CD4-positive, CD25-positive, alpha-beta regulatory T cell (primary cell): ENCODE results near the gene ERLEC1. TPM values are rescaled to one million over a fixed set of nuclear protein-coding genes. Genes with fewer than 3 reads are reported as not detected.
A peak's percentile ranks its signal among the peaks of the same experiment; 100 is the strongest.

Experiments
- ATAC-seq, 2 donors: fragments of 150-1000 bp; cut with Tn5 transposase; one replicate each; pipeline ENCODE4 v1.10.0; 2021; ENCODE audit warnings: low read depth in 2 of 2, moderate number of reproducible peaks in 2 of 2, moderate library complexity in 1 of 2
- DNase-seq, 3 donors: peaks; one replicate each; pipeline versions ENCODE4 v3.0.0 to v3.0.0-alpha.2; 2012 to 2022; ENCODE audit warnings: mixed read lengths in 1 of 3
- H3K27ac ChIP-seq: one replicate; pipeline ENCODE4 v1.7.0; 2013; ENCODE audit warnings: mild to moderate bottlenecking, low read length; ENCODE audit not compliant: insufficient read depth, poor library complexity, severe bottlenecking
- H3K27me3 ChIP-seq: one replicate; pipeline ENCODE4 v1.7.0; 2013; ENCODE audit warnings: low read length; ENCODE audit not compliant: control insufficient read depth, insufficient read depth
- H3K36me3 ChIP-seq: one replicate; pipeline ENCODE4 v1.7.0; 2013; ENCODE audit warnings: mild to moderate bottlenecking, low read length, moderate library complexity; ENCODE audit not compliant: control insufficient read depth, insufficient read depth
- H3K4me1 ChIP-seq: 2 replicates; pipeline ENCODE4 v1.7.0; 2013; ENCODE audit warnings: mild to moderate bottlenecking, low read length; ENCODE audit not compliant: insufficient read depth, control insufficient read depth, poor library complexity, severe bottlenecking
- H3K4me3 ChIP-seq: one replicate; pipeline ENCODE4 v1.7.0; 2013; ENCODE audit warnings: low read depth, mild to moderate bottlenecking, low read length, moderate library complexity
- H3K9me3 ChIP-seq, 2 experiments: 1 replicate in 1 of 2; 2 replicates in 1 of 2; pipeline ENCODE4 v1.7.0; 2013; ENCODE audit warnings: low read length in 2 of 2, mild to moderate bottlenecking in 1 of 2, moderate library complexity in 1 of 2; ENCODE audit not compliant: control insufficient read depth in 2 of 2
- H3K27ac Mint-ChIP-seq, 3 donors: one replicate each; pipeline ENCODE4 v1.8.0; 2020 to 2022; ENCODE audit warnings: mild to moderate bottlenecking in 3 of 3, mixed read lengths in 3 of 3, moderate library complexity in 2 of 3
- H3K27me3 Mint-ChIP-seq: one replicate; pipeline ENCODE4 v1.8.0; 2022; ENCODE audit warnings: mild to moderate bottlenecking, mixed read lengths
- H3K36me3 Mint-ChIP-seq: one replicate; pipeline ENCODE4 v1.8.0; 2020; ENCODE audit warnings: mixed read lengths
- H3K4me1 Mint-ChIP-seq, 4 donors: one replicate each; pipeline ENCODE4 v1.8.0; 2020 to 2022; ENCODE audit warnings: mixed read lengths in 4 of 4, mild to moderate bottlenecking in 1 of 4
- H3K4me3 Mint-ChIP-seq, 4 donors: one replicate each; pipeline ENCODE4 v1.8.0; 2020 to 2022; ENCODE audit warnings: mild to moderate bottlenecking in 4 of 4, mixed read lengths in 4 of 4, moderate library complexity in 3 of 4
- H3K9me3 Mint-ChIP-seq, 7 donors: one replicate each; pipeline ENCODE4 v1.8.0; 2020 to 2022; ENCODE audit warnings: mixed read lengths in 7 of 7, mild to moderate bottlenecking in 3 of 7, moderate library complexity in 2 of 7
- polyA plus RNA-seq, 4 donors: library from polyadenylated mRNA; unstranded; fragments of 300-500 nt; fragmentation: Illumina TruSeq; gene quantifications; one replicate each; pipeline ENCODE4 v1.2.3, GENCODE V29; 2021
- total RNA-seq: library from RNA; stranded (reverse); gene quantifications from one replicate; pipeline ENCODE4 v1.2.3, GENCODE V29; 2022

Gene ERLEC1
- total and polyA plus RNA-seq, 5 donors from 2014 or later, result 18.0 to 27.3 (median 25.2) TPM

GRCh38 chr2:53859206-53860181 lies 72.7 kb downstream of the ERLEC1 start, which contains the start of gene GPR75:
Gene GPR75, minus strand, starts transcription at chr2:53859967. Its CDS starts 5,211 bp downstream, at chr2:53854756.
- peak within 1 kb of the TSS in 1 of 3 donors; percentile 40 for H3K27ac Mint-ChIP-seq
- H3K36me3 ChIP-seq, result peaks cover 12% of the 10 kb centered on the region
- H3K9me3 Mint-ChIP-seq, result no peaks in the 10 kb centered on the region
- peaks cover 0 to 20% (median 8%) of the 10 kb centered on the region in 4 donors for H3K4me1 Mint-ChIP-seq
- no peak within 1 kb of the TSS for H3K27ac ChIP-seq
- H3K27me3 ChIP-seq, result no peaks in the 10 kb centered on the region
- H3K36me3 Mint-ChIP-seq, result peaks cover 23% of the 10 kb centered on the region
- DNase-seq (no peak), ATAC-seq (no peak)
- no peak within 1 kb of the TSS for H3K4me3 ChIP-seq
- no peak within 1 kb of the TSS for H3K4me3 Mint-ChIP-seq
- no peaks in the 10 kb centered on the region for H3K9me3 ChIP-seq
- no peaks in the 10 kb centered on the region for H3K4me1 ChIP-seq
- no peaks in the 10 kb centered on the region for H3K27me3 Mint-ChIP-seq

- DNase-seq, result no peak
- H3K36me3 Mint-ChIP-seq, result peaks cover 42% of the 10 kb centered on the region
- ATAC-seq, result no peak
- no peak overlapping the region for H3K27ac ChIP-seq
- H3K4me1 ChIP-seq, result no peaks in the 10 kb centered on the region
- H3K27me3 Mint-ChIP-seq, result no peaks in the 10 kb centered on the region
- peak overlapping the region; percentile 1 to 60 (median 27) for H3K27ac Mint-ChIP-seq
- no peaks in the 10 kb centered on the region for H3K27me3 ChIP-seq
- no peak overlapping the region for H3K4me3 ChIP-seq
- H3K36me3 ChIP-seq, result peaks cover 31% of the 10 kb centered on the region
- peaks cover 0 to 13% (median 8%) of the 10 kb centered on the region in 4 donors for H3K4me1 Mint-ChIP-seq
- H3K9me3 Mint-ChIP-seq, result no peaks in the 10 kb centered on the region
- H3K9me3 ChIP-seq, result no peaks in the 10 kb centered on the region
- no peak overlapping the region for H3K4me3 Mint-ChIP-seq
Observed at GRCh38 chr2:53861824-53862223, 75.0 kb downstream of the ERLEC1 start.

- no peaks in the 10 kb centered on the region for H3K27me3 Mint-ChIP-seq
- peaks cover 42% of the 10 kb centered on the region for H3K36me3 ChIP-seq
- no peaks in the 10 kb centered on the region for H3K27me3 ChIP-seq
- no peak overlapping the region for H3K4me3 Mint-ChIP-seq
- peaks cover 0 to 8% (median 6%) of the 10 kb centered on the region in 4 donors for H3K4me1 Mint-ChIP-seq
- H3K4me3 ChIP-seq, result no peak overlapping the region
- H3K27ac ChIP-seq, result no peak overlapping the region
- ATAC-seq (no peak), DNase-seq (no peak)
- no peaks in the 10 kb centered on the region for H3K9me3 ChIP-seq
- peak overlapping the region in 1 of 3 donors; percentile 22 for H3K27ac Mint-ChIP-seq
- no peaks in the 10 kb centered on the region for H3K4me1 ChIP-seq
- H3K9me3 Mint-ChIP-seq, result no peaks in the 10 kb centered on the region
- peaks cover 43% of the 10 kb centered on the region for H3K36me3 Mint-ChIP-seq
Observed at GRCh38 chr2:53863538-53864227, 76.8 kb downstream of the ERLEC1 start.

GRCh38 chr2:53865264-53865663 lies 78.4 kb downstream of the ERLEC1 start:
- Mint-ChIP-seq H3K27me3 (no peaks in the 10 kb centered on the region), H3K9me3 (no peaks in the 10 kb centered on the region), H3K4me1 (peaks cover 0 to 8% (median 5%) of the 10 kb centered on the region in 4 donors), H3K4me3 (no peak overlapping the region), H3K27ac (peak overlapping the region in 1 of 3 donors; percentile 21), H3K36me3 (peaks cover 38% of the 10 kb centered on the region)
- no peak for DNase-seq
- H3K27me3 ChIP-seq, result no peaks in the 10 kb centered on the region
- ATAC-seq, result no peak
- peaks cover 53% of the 10 kb centered on the region for H3K36me3 ChIP-seq
- H3K4me3 ChIP-seq, result no peak overlapping the region
- no peaks in the 10 kb centered on the region for H3K9me3 ChIP-seq
- H3K27ac ChIP-seq, result no peak overlapping the region
- no peaks in the 10 kb centered on the region for H3K4me1 ChIP-seq

GRCh38 chr2:53865962-53866361 lies 79.1 kb downstream of the ERLEC1 start:
- no peaks in the 10 kb centered on the region for H3K27me3 ChIP-seq
- no peaks in the 10 kb centered on the region for H3K9me3 ChIP-seq
- H3K27ac ChIP-seq, result no peak overlapping the region
- peaks cover 33% of the 10 kb centered on the region for H3K36me3 Mint-ChIP-seq
- H3K27me3 Mint-ChIP-seq, result no peaks in the 10 kb centered on the region
- no peak for ATAC-seq
- no peak for DNase-seq
- H3K4me1 Mint-ChIP-seq, result peaks cover 0 to 8% (median 5%) of the 10 kb centered on the region in 4 donors
- no peak overlapping the region for H3K27ac Mint-ChIP-seq
- no peak overlapping the region for H3K4me3 ChIP-seq
- H3K4me1 ChIP-seq, result no peaks in the 10 kb centered on the region
- peaks cover 57% of the 10 kb centered on the region for H3K36me3 ChIP-seq
- no peak overlapping the region for H3K4me3 Mint-ChIP-seq
- no peaks in the 10 kb centered on the region for H3K9me3 Mint-ChIP-seq

GRCh38 chr2:53867169-53867568 lies 80.3 kb downstream of the ERLEC1 start:
- DNase-seq (no peak), ATAC-seq (no peak)
- H3K36me3 ChIP-seq, result peaks cover 59% of the 10 kb centered on the region
- peaks cover 0 to 6% (median 5%) of the 10 kb centered on the region in 4 donors for H3K4me1 Mint-ChIP-seq
- H3K27me3 ChIP-seq, result no peaks in the 10 kb centered on the region
- no peaks in the 10 kb centered on the region for H3K27me3 Mint-ChIP-seq
- no peaks in the 10 kb centered on the region for H3K9me3 ChIP-seq
- H3K4me3 ChIP-seq, result no peak overlapping the region
- H3K4me1 ChIP-seq, result no peaks in the 10 kb centered on the region
- no peak overlapping the region for H3K4me3 Mint-ChIP-seq
- H3K27ac Mint-ChIP-seq, result no peak overlapping the region
- H3K36me3 Mint-ChIP-seq, result peaks cover 28% of the 10 kb centered on the region
- no peaks in the 10 kb centered on the region for H3K9me3 Mint-ChIP-seq
- H3K27ac ChIP-seq, result no peak overlapping the region

GRCh38 chr2:53867773-53868172 lies 80.9 kb downstream of the ERLEC1 start:
- Mint-ChIP-seq H3K27ac (peak overlapping the region in 1 of 3 donors; percentile 72), H3K4me3 (no peak overlapping the region), H3K9me3 (no peaks in the 10 kb centered on the region), H3K27me3 (no peaks in the 10 kb centered on the region), H3K36me3 (peaks cover 28% of the 10 kb centered on the region), H3K4me1 (peaks cover 0 to 3% (median 1%) of the 10 kb centered on the region in 4 donors)
- Histone ChIP-seq H3K27ac (no peak overlapping the region), H3K36me3 (peaks cover 61% of the 10 kb centered on the region), H3K4me1 (no peaks in the 10 kb centered on the region), H3K4me3 (no peak overlapping the region), H3K9me3 (no peaks in the 10 kb centered on the region), H3K27me3 (no peaks in the 10 kb centered on the region)
- DNase-seq (no peak), ATAC-seq (no peak)
